ENCODE results near the gene ZNF438.

ZNF438 gene

DNA sequence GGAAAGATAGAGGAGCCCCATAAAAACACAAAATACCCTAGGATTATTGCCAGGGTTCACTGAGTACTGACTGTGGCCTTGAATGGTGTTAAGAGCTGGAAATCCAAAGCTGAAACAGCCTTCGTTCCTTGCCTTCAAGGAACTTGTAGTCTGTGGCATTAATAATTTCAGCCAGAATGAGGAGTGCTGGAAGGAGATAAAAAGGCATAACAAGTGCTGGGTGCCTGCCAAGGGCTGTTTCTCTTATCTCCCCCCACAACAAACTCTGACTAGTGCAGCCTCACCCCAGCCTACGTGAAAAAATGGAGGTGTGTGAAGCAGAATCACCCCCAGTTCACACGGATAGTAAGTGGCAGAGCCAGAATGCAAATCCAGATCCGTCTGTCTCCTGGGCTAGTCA, 203.0 kb downstream of the ZNF438 start:
- Histone ChIP-seq H2AK5ac (ENCODE audit: low read length, severe bottlenecking) (no peak overlapping the region), H3K23ac (ENCODE audit: low read length in 2 of 2) (no peak overlapping the region), H3K27me3 (ENCODE audit: control insufficient read depth in 1 of 2, insufficient read depth in 1 of 2, low read length in 2 of 2) (no peaks in the 10 kb centered on the region), H3K14ac (ENCODE audit: low read length in 2 of 2) (no peak overlapping the region), H3K4ac (ENCODE audit: low read depth in 1 of 2, low read length in 2 of 2) (no peak overlapping the region), H2BK120ac (ENCODE audit: low read depth, low read length) (no peak overlapping the region), H2AFZ (ENCODE audit: low read depth, low read length) (no peak overlapping the region), H2BK5ac (ENCODE audit: low read depth, low read length, poor library complexity, severe bottlenecking) (no peak overlapping the region), H3K9ac (ENCODE audit: low read length) (no peak overlapping the region), H3K27ac (ENCODE audit: low read length, poor library complexity, severe bottlenecking) (no peak overlapping the region), H2BK12ac (ENCODE audit: low read length in 2 of 2) (no peak overlapping the region), H3K79me1 (replicated peaks; ENCODE audit: low read length, poor library complexity, severe bottlenecking) (no peaks in the 10 kb centered on the region), H2BK15ac (ENCODE audit: low read depth, poor library complexity, severe bottlenecking) (no peak overlapping the region), H3K36me3 (ENCODE audit: control insufficient read depth in 1 of 2, insufficient read depth in 2 of 2, low read depth in 1 of 2, low read length in 2 of 2) (no peaks in the 10 kb centered on the region), H3K18ac (ENCODE audit: low read depth in 1 of 2, low read length in 2 of 2) (no peak overlapping the region), H4K91ac (ENCODE audit: low read length) (no peak overlapping the region), H4K8ac (ENCODE audit: low read length) (no peak overlapping the region), H3K4me2 (ENCODE audit: low read length, poor library complexity, severe bottlenecking) (no peak overlapping the region), H3K9me3 (ENCODE audit: control insufficient read depth, low read length) (no peaks in the 10 kb centered on the region), H3K4me3 (ENCODE audit: insufficient read depth in 1 of 2, low read depth in 1 of 2, low read length in 2 of 2) (no peak overlapping the region), H3K4me1 (ENCODE audit: control insufficient read depth, insufficient read depth, low read depth, low read length) (peaks cover 10% of the 10 kb centered on the region)
- no peak for DNase-seq
- WGBS = 86% methylated on average over 4 of the region's 4 CpGs

DNA sequence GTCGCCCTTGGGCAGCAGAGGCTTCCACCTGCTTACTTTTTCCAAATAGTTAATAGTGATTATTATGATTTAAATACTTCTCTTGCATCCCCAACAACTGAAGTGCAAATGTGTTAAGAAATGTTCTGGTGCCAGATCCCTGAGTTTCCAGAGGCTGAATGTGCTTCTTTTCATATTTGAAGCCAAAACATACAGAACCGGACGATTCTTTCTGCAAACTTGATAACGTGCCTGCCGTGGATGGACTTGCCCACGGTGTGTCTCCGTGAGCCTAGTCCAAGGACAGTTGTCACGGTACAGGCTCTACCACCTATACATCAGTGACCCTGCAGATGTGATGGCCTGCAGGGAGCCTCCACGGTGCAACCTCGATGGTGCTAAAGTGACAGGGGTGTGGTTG, 203.5 kb downstream of the ZNF438 start:
- no peak overlapping the region for H2BK120ac ChIP-seq (ENCODE audit: low read depth, low read length)
- no peaks in the 10 kb centered on the region for H3K79me1 ChIP-seq (replicated peaks; ENCODE audit: low read length, poor library complexity, severe bottlenecking)
- no peaks in the 10 kb centered on the region for H3K9me3 ChIP-seq (ENCODE audit: control insufficient read depth, low read length)
- H2AFZ ChIP-seq (ENCODE audit: low read depth, low read length) = no peak overlapping the region
- no peak overlapping the region for H3K4me2 ChIP-seq (ENCODE audit: low read length, poor library complexity, severe bottlenecking)
- peak overlapping the region; percentile 2 for H3K9ac ChIP-seq (ENCODE audit: low read length)
- H4K91ac ChIP-seq (ENCODE audit: low read length) = no peak overlapping the region
- no peak for DNase-seq
- H2BK12ac ChIP-seq (ENCODE audit: low read length in 2 of 2) = peak overlapping the region in 1 of 2 experiments; percentile 21
- H3K4ac ChIP-seq (ENCODE audit: low read depth in 1 of 2, low read length in 2 of 2) = no peak overlapping the region
- no peak overlapping the region for H2BK15ac ChIP-seq (ENCODE audit: low read depth, poor library complexity, severe bottlenecking)
- no peak overlapping the region for H3K14ac ChIP-seq (ENCODE audit: low read length in 2 of 2)
- H3K18ac ChIP-seq (ENCODE audit: low read depth in 1 of 2, low read length in 2 of 2) = peak overlapping the region in 1 of 2 experiments; percentile 21
- H4K8ac ChIP-seq (ENCODE audit: low read length) = peak overlapping the region; percentile 32
- H3K27me3 ChIP-seq (ENCODE audit: control insufficient read depth in 1 of 2, insufficient read depth in 1 of 2, low read length in 2 of 2) = no peaks in the 10 kb centered on the region
- H2BK5ac ChIP-seq (ENCODE audit: low read depth, low read length, poor library complexity, severe bottlenecking) = no peak overlapping the region
- peaks cover 10% of the 10 kb centered on the region for H3K4me1 ChIP-seq (ENCODE audit: control insufficient read depth, insufficient read depth, low read depth, low read length)
- H3K4me3 ChIP-seq (ENCODE audit: insufficient read depth in 1 of 2, low read depth in 1 of 2, low read length in 2 of 2) = peak overlapping the region in 1 of 2 experiments; percentile 31
- H3K23ac ChIP-seq (ENCODE audit: low read length in 2 of 2) = peak overlapping the region in 1 of 2 experiments; percentile 3
- WGBS = 93% methylated on average over 9 of the region's 10 CpGs
- no peak overlapping the region for H2AK5ac ChIP-seq (ENCODE audit: low read length, severe bottlenecking)
- no peaks in the 10 kb centered on the region for H3K36me3 ChIP-seq (ENCODE audit: control insufficient read depth in 1 of 2, insufficient read depth in 2 of 2, low read depth in 1 of 2, low read length in 2 of 2)
- no peak overlapping the region for H3K27ac ChIP-seq (ENCODE audit: low read length, poor library complexity, severe bottlenecking)

DNA sequence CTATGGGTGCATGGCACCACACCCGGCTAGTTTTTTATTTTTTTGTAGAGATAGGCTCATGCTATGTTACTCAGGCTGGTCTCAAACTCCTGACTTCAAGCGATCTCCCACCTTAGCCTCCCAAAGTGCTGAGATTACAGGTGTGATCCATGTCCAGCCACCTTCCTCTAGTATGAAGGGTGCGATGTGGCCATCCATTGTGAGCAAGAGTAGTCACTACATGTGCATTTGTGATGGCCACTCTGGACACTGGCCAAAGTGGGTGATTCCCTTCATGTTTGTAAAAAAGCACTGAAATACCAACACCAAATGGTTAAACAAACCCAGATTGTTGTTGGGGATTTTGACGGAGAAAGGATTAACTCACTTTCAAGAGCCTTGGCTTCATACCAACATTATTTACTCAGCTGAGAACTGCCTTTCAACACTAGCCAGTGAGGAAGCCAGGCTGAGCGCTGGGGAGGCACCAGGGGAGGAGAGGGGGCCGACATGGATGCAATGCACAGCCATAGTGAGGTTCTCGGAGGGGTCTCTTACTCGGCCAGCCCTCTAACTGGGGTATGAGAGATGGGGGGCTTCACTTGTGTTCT, 204.0 kb downstream of the ZNF438 start:
- Histone ChIP-seq H3K4ac (ENCODE audit: low read depth in 1 of 2, low read length in 2 of 2) (no peak overlapping the region), H2BK120ac (ENCODE audit: low read depth, low read length) (no peak overlapping the region), H3K36me3 (ENCODE audit: control insufficient read depth in 1 of 2, insufficient read depth in 2 of 2, low read depth in 1 of 2, low read length in 2 of 2) (no peaks in the 10 kb centered on the region), H2BK15ac (ENCODE audit: low read depth, poor library complexity, severe bottlenecking) (no peak overlapping the region), H3K27me3 (ENCODE audit: control insufficient read depth in 1 of 2, insufficient read depth in 1 of 2, low read length in 2 of 2) (no peaks in the 10 kb centered on the region), H2BK5ac (ENCODE audit: low read depth, low read length, poor library complexity, severe bottlenecking) (no peak overlapping the region), H3K14ac (ENCODE audit: low read length in 2 of 2) (peak overlapping the region in 1 of 2 experiments; percentile 23), H2BK12ac (ENCODE audit: low read length in 2 of 2) (no peak overlapping the region), H3K27ac (ENCODE audit: low read length, poor library complexity, severe bottlenecking) (no peak overlapping the region), H3K4me2 (ENCODE audit: low read length, poor library complexity, severe bottlenecking) (no peak overlapping the region), H3K79me1 (replicated peaks; ENCODE audit: low read length, poor library complexity, severe bottlenecking) (no peaks in the 10 kb centered on the region), H4K8ac (ENCODE audit: low read length) (no peak overlapping the region), H2AFZ (ENCODE audit: low read depth, low read length) (no peak overlapping the region), H3K23ac (ENCODE audit: low read length in 2 of 2) (peak overlapping the region in 1 of 2 experiments; percentile 32), H3K9ac (ENCODE audit: low read length) (peak overlapping the region; percentile 2), H3K4me3 (ENCODE audit: insufficient read depth in 1 of 2, low read depth in 1 of 2, low read length in 2 of 2) (peak overlapping the region in 1 of 2 experiments; percentile 31), H3K18ac (ENCODE audit: low read depth in 1 of 2, low read length in 2 of 2) (no peak overlapping the region), H3K9me3 (ENCODE audit: control insufficient read depth, low read length) (no peaks in the 10 kb centered on the region), H3K4me1 (ENCODE audit: control insufficient read depth, insufficient read depth, low read depth, low read length) (peaks cover 8% of the 10 kb centered on the region), H2AK5ac (ENCODE audit: low read length, severe bottlenecking) (no peak overlapping the region), H4K91ac (ENCODE audit: low read length) (no peak overlapping the region)
- DNase-seq = peak; percentile 52
- WGBS = 64% methylated on average over 6 of the region's 8 CpGs

DNA sequence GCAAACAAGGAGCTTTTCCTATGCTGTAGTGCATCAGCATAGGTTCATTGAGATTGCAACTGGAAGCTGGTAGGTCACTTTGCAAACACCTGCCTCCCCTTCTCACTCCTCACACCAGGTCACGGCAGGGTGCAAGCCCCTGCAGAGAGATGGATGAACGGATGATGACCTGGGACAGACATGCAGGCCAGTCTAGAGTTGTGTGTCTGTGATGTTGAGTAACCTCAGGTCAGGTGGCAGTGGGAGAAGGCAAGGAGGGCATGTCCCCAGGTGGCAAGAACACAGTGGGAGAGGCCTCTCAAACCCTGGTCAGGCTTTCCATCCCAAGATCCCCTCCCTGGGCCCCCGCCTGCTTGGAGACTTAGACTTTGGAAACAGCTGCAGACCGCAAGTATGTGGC, 205.0 kb downstream of the ZNF438 start:
- Histone ChIP-seq H4K91ac (ENCODE audit: low read length) (no peak overlapping the region), H3K18ac (ENCODE audit: low read depth in 1 of 2, low read length in 2 of 2) (no peak overlapping the region), H3K27me3 (ENCODE audit: control insufficient read depth in 1 of 2, insufficient read depth in 1 of 2, low read length in 2 of 2) (no peaks in the 10 kb centered on the region), H2AFZ (ENCODE audit: low read depth, low read length) (no peak overlapping the region), H3K9ac (ENCODE audit: low read length) (no peak overlapping the region), H2BK120ac (ENCODE audit: low read depth, low read length) (no peak overlapping the region), H3K79me1 (replicated peaks; ENCODE audit: low read length, poor library complexity, severe bottlenecking) (no peaks in the 10 kb centered on the region), H3K27ac (ENCODE audit: low read length, poor library complexity, severe bottlenecking) (no peak overlapping the region), H3K14ac (ENCODE audit: low read length in 2 of 2) (peak overlapping the region in 1 of 2 experiments; percentile 51), H3K4ac (ENCODE audit: low read depth in 1 of 2, low read length in 2 of 2) (no peak overlapping the region), H2BK5ac (ENCODE audit: low read depth, low read length, poor library complexity, severe bottlenecking) (no peak overlapping the region), H4K8ac (ENCODE audit: low read length) (no peak overlapping the region), H2AK5ac (ENCODE audit: low read length, severe bottlenecking) (no peak overlapping the region), H3K4me1 (ENCODE audit: control insufficient read depth, insufficient read depth, low read depth, low read length) (peaks cover 8% of the 10 kb centered on the region), H2BK15ac (ENCODE audit: low read depth, poor library complexity, severe bottlenecking) (no peak overlapping the region), H3K36me3 (ENCODE audit: control insufficient read depth in 1 of 2, insufficient read depth in 2 of 2, low read depth in 1 of 2, low read length in 2 of 2) (no peaks in the 10 kb centered on the region), H2BK12ac (ENCODE audit: low read length in 2 of 2) (no peak overlapping the region), H3K23ac (ENCODE audit: low read length in 2 of 2) (no peak overlapping the region), H3K9me3 (ENCODE audit: control insufficient read depth, low read length) (no peaks in the 10 kb centered on the region), H3K4me2 (ENCODE audit: low read length, poor library complexity, severe bottlenecking) (no peak overlapping the region), H3K4me3 (ENCODE audit: insufficient read depth in 1 of 2, low read depth in 1 of 2, low read length in 2 of 2) (no peak overlapping the region)
- WGBS = 60% methylated on average over 2 of the region's 4 CpGs
- DNase-seq = no peak

Measured in mesenchymal stem cell (in vitro differentiated cells and primary cell).